HL-60 (cell line): ENCODE data around the gene SARDH.

Experiments
- POLR2AphosphoS5 ChIP-seq: IDR thresholded peaks from 2 replicates; pipeline ENCODE4 v1.6.1; 2012; ENCODE audit warnings: low read depth
- REST ChIP-seq: IDR thresholded peaks from 2 replicates; pipeline ENCODE4 v1.6.1; 2012; ENCODE audit warnings: low read depth; ENCODE audit not compliant: insufficient replicate concordance

GRCh38 chr9:133639613-133640012 is 98.5 kb downstream of the SARDH start:
- TF ChIP-seq REST: no peak
- no peak for TF ChIP-seq POLR2AphosphoS5
